PC-3 (cell line): ENCODE measurements around the gene LGALS13. TPM values are rescaled to one million over a fixed set of nuclear protein-coding genes. Genes with fewer than 3 reads are reported as not detected.

Experiments used
- ATAC-seq: fragments of 200-7000 bp; cut with Tn5 transposase; 2 replicates; pipeline ENCODE4 v1.9.1; 2020; ENCODE audit warnings: mild to moderate bottlenecking, moderate library complexity
- BruUV-seq: library from RNA; stranded (reverse); fragments of 400-500 nt; replicated peaks from 2 replicates; lab custom pipeline; 2021; lab: Mats Ljungman, UMichigan
- CTCF ChIA-PET: fragments of 300-600 bp; sonication (Branson Sonifier 250); formaldehyde crosslinking; loops from one replicate; lab custom pipeline; 2022; ENCODE audit warnings: antibody characterized with exemption; lab: Charles Lee
- POLR2A ChIA-PET: fragments of 300-600 bp; sonication (Branson Sonifier 250); formaldehyde crosslinking; loops from one replicate; lab custom pipeline; 2022; ENCODE audit warnings: antibody characterized with exemption; ENCODE audit not compliant: unreplicated experiment; lab: Charles Lee
- DNase-seq: peaks from one replicate; pipeline ENCODE4 v3.0.0-alpha.2; 2015
- H2AFZ ChIP-seq: fragments of 300-600 bp; sonication (generic); 2 replicates; pipeline ENCODE4 v1.6.0; 2016; ENCODE audit warnings: antibody characterized with exemption, low read length
- H3F3A ChIP-seq: fragments of 300-600 bp; sonication (generic); one replicate; pipeline ENCODE4 v1.6.0; 2017; ENCODE audit warnings: antibody characterized with exemption, low read length, control low read depth, mild to moderate bottlenecking; ENCODE audit not compliant: unreplicated experiment
- H3K27ac ChIP-seq: fragments of 300-600 bp; sonication (generic); 2 replicates; pipeline ENCODE4 v1.5.1; 2016; ENCODE audit warnings: mild to moderate bottlenecking, low read length
- H3K27me3 ChIP-seq: fragments of 300-600 bp; sonication (generic); 2 replicates; pipeline ENCODE4 v1.6.1; 2016; ENCODE audit warnings: low read length, mixed read lengths
- H3K36me3 ChIP-seq: fragments of 300-600 bp; sonication (generic); 2 replicates; pipeline ENCODE4 v1.6.1; 2016; ENCODE audit warnings: low read depth, mixed run types, low read length, mixed read lengths
- H3K4me1 ChIP-seq: fragments of 300-600 bp; sonication (generic); 2 replicates; pipeline ENCODE4 v1.5.1; 2016; ENCODE audit warnings: low read length; ENCODE audit not compliant: insufficient read depth
- H3K4me2 ChIP-seq: fragments of 300-600 bp; sonication (generic); 2 replicates; pipeline ENCODE4 v1.6.0; 2016; ENCODE audit warnings: low read length
- H3K4me3 ChIP-seq: fragments of 300-600 bp; sonication (generic); 2 replicates; pipeline ENCODE4 v1.5.1; 2016; ENCODE audit warnings: mild to moderate bottlenecking, low read length, mixed read lengths
- H3K79me2 ChIP-seq: fragments of 300-600 bp; sonication (generic); 2 replicates; pipeline ENCODE4 v1.6.1; 2017; ENCODE audit warnings: low read length, mixed read lengths
- H3K9ac ChIP-seq: fragments of 300-600 bp; sonication (generic); 2 replicates; pipeline ENCODE4 v1.6.0; 2016; ENCODE audit warnings: mild to moderate bottlenecking, low read length
- H3K9me2 ChIP-seq: fragments of 300-600 bp; sonication (generic); replicated peaks from 2 replicates; pipeline ENCODE4 v1.6.1; 2016; ENCODE audit warnings: mixed run types, low read length, mixed read lengths
- H3K9me3 ChIP-seq: fragments of 300-600 bp; sonication (generic); 2 replicates; pipeline ENCODE4 v1.6.1; 2016; ENCODE audit warnings: low read length, mixed read lengths
- H4K20me1 ChIP-seq: fragments of 300-600 bp; sonication (generic); 2 replicates; pipeline ENCODE4 v1.6.1; 2016; ENCODE audit warnings: low read length, mixed read lengths
- EZH2 ChIP-seq: fragments of 300-600 bp; sonication (generic); IDR thresholded peaks from one replicate; pipeline ENCODE4 v1.6.1; 2017; ENCODE audit warnings: antibody characterized with exemption, mild to moderate bottlenecking, low read length; ENCODE audit not compliant: unreplicated experiment
- EZH2phosphoT487 ChIP-seq: fragments of 300-600 bp; sonication (generic); IDR thresholded peaks from 2 replicates; pipeline ENCODE4 v1.6.1; 2018; ENCODE audit warnings: mild to moderate bottlenecking, antibody characterized with exemption, low read length, borderline replicate concordance
- intact Hi-C: fragments of 100-400 bp; cut with micrococcal nuclease; formaldehyde crosslinking; loops from 2 replicates; pipeline ENCODE4 v1.9.0; 2023
- total RNA-seq: library from RNA; depleted of rRNA; stranded (reverse); fragments of >200 nt; gene quantifications from 2 replicates; pipeline ENCODE4 v1.2.3, GENCODE V29; 2014
- TF ChIP-seq, protein P1 (sequence below): fragments of 300-600 bp; sonication (generic); conservative IDR thresholded peaks from 2 replicates; pipeline ENCODE4 v1.5.1; 2017; ENCODE audit warnings: antibody characterized with exemption, low read depth, mild to moderate bottlenecking, low read length

Gene LGALS13
- total RNA-seq, 1 experiment from 2014 or later: not detected

DNA sequence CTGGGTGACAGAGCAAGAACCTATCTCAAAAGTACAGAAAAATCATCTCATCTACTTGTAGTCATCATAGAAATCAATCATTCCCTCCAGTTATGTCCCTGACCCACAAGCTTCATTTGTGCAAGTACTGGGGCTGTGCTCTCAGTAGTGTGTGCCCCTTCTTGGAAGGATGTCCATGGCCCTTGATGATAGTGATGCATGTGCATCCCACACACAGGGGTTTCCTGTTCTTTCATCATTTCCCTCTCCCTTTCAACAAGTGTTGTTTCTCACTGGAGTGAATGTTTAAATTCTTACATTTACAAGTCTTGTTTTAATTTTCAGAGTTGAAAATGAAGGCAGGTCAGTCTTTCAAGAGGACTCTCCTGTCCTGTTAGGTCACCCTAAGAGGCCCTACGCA lies 1.5 kb downstream of the LGALS13 start:
- POLR2A ChIA-PET: no interaction called here

DNA sequence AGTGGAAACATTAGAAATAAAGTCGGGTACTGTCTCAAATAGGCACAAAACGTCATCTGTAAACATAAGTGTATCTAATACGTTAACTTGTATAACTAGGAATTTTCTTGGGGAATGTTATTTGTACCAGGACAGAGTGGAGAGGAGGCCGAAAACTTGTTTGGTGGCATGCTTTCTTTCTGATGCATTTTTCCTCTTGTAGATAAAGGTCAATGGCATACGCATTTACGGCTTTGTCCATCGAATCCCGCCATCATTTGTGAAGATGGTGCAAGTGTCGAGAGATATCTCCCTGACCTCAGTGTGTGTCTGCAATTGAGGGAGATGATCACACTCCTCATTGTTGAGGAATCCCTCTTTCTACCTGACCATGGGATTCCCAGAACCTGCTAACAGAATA lies 4.7 kb downstream of the LGALS13 start:
- Histone ChIP-seq H3F3A (no peaks in the 10 kb centered on the region), H3K4me2 (no peak overlapping the region), H4K20me1 (no peaks in the 10 kb centered on the region), H3K36me3 (no peaks in the 10 kb centered on the region), H3K9me2 (no peaks in the 10 kb centered on the region), H3K9me3 (no peaks in the 10 kb centered on the region), H3K4me3 (no peak overlapping the region), H3K27me3 (peaks cover 71% of the 10 kb centered on the region), H3K79me2 (no peaks in the 10 kb centered on the region), H3K27ac (no peak overlapping the region), H3K4me1 (no peaks in the 10 kb centered on the region), H2AFZ (no peak overlapping the region), H3K9ac (no peak overlapping the region)
- DNase-seq: no peak
- intact Hi-C loops: no loop called here
- ChIA-PET CTCF (no interaction called here), POLR2A (no interaction called here)
- TF ChIP-seq EZH2phosphoT487 (no peak), EZH2 (no peak)
- TF ChIP-seq, protein P1, sequence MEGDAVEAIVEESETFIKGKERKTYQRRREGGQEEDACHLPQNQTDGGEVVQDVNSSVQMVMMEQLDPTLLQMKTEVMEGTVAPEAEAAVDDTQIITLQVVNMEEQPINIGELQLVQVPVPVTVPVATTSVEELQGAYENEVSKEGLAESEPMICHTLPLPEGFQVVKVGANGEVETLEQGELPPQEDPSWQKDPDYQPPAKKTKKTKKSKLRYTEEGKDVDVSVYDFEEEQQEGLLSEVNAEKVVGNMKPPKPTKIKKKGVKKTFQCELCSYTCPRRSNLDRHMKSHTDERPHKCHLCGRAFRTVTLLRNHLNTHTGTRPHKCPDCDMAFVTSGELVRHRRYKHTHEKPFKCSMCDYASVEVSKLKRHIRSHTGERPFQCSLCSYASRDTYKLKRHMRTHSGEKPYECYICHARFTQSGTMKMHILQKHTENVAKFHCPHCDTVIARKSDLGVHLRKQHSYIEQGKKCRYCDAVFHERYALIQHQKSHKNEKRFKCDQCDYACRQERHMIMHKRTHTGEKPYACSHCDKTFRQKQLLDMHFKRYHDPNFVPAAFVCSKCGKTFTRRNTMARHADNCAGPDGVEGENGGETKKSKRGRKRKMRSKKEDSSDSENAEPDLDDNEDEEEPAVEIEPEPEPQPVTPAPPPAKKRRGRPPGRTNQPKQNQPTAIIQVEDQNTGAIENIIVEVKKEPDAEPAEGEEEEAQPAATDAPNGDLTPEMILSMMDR: no peak
- ATAC-seq: no peak
- no TSS peak for BruUV-seq

More for the DNA sequence above, 1.5 kb downstream of the LGALS13 start:
- intact Hi-C loops: no loop called here
- Histone ChIP-seq H3K79me2 (no peaks in the 10 kb centered on the region), H3K9me2 (no peaks in the 10 kb centered on the region), H2AFZ (no peak overlapping the region), H3K27me3 (peaks cover 60% of the 10 kb centered on the region), H3K9me3 (no peaks in the 10 kb centered on the region), H3K4me2 (no peak overlapping the region), H3K36me3 (no peaks in the 10 kb centered on the region), H3K9ac (no peak overlapping the region), H3K4me3 (no peak overlapping the region), H3F3A (no peaks in the 10 kb centered on the region), H3K4me1 (no peaks in the 10 kb centered on the region), H3K27ac (no peak overlapping the region), H4K20me1 (no peaks in the 10 kb centered on the region)
- ATAC-seq (no peak), DNase-seq (no peak)
- CTCF ChIA-PET: no interaction called here
- no peak for TF ChIP-seq EZH2phosphoT487
- TF ChIP-seq, protein P1: no peak
- no peak for TF ChIP-seq EZH2
- no TSS peak for BruUV-seq

- no peaks in the 10 kb centered on the region for H3K9me3 ChIP-seq
- CTCF ChIA-PET: no interaction called here
- no peaks in the 10 kb centered on the region for H3K36me3 ChIP-seq
- peaks cover 66% of the 10 kb centered on the region for H3K27me3 ChIP-seq
- ATAC-seq (no peak), DNase-seq (no peak)
- intact Hi-C loops: no loop called here
- TF ChIP-seq EZH2phosphoT487 (no peak), EZH2 (no peak)
- TF ChIP-seq, protein P1: no peak
- H3K4me3 ChIP-seq: no peak overlapping the region
- POLR2A ChIA-PET: no interaction called here
- no peak overlapping the region for H3K4me2 ChIP-seq
- H3K9ac ChIP-seq: no peak overlapping the region
- no peaks in the 10 kb centered on the region for H4K20me1 ChIP-seq
- no peaks in the 10 kb centered on the region for H3K4me1 ChIP-seq
- no peaks in the 10 kb centered on the region for H3F3A ChIP-seq
- no TSS peak for BruUV-seq
- H3K9me2 ChIP-seq: no peaks in the 10 kb centered on the region
- H2AFZ ChIP-seq: no peak overlapping the region
- H3K27ac ChIP-seq: no peak overlapping the region
- no peaks in the 10 kb centered on the region for H3K79me2 ChIP-seq
Observed at GRCh38 chr19:39607561-39607960, 5.2 kb downstream of the LGALS13 start.
